T-cell (primary cell): ENCODE measurements around the gene LY6G5C. TPM values are rescaled to one million over a fixed set of nuclear protein-coding genes. Genes with fewer than 3 reads are reported as not detected.

Experiments used
- ATAC-seq, 4 experiments: fragments of 200-7000 bp in 3 of 4; fragments of 150-1000 bp in 1 of 4; cut with Tn5 transposase; replicated peaks in 1 of 4; 1 replicate in 3 of 4; 2 replicates in 1 of 4; pipeline ENCODE4 v1.10.0; 2021; ENCODE audit warnings: moderate library complexity in 3 of 4, mild to moderate bottlenecking in 2 of 4, moderate number of reproducible peaks in 1 of 4
- CTCF ChIA-PET, 2 donors: fragments of 300-600 bp; sonication (Branson Sonifier 250); formaldehyde crosslinking; loops; one replicate each; lab custom pipeline; 2022; ENCODE audit warnings: antibody characterized with exemption in 2 of 2; lab: Charles Lee
- POLR2A ChIA-PET, 2 donors: fragments of 300-600 bp; sonication (Branson Sonifier 250); formaldehyde crosslinking; loops; one replicate each; lab custom pipeline; 2022; ENCODE audit warnings: antibody characterized with exemption in 2 of 2; lab: Charles Lee
- DNase-seq, 35 experiments: peaks; one replicate each; pipeline versions ENCODE4 v3.0.0 to v3.0.0-alpha.2; 2013 to 2023
- H3K27ac ChIP-seq: one replicate; pipeline ENCODE4 v1.5.1; 2013; ENCODE audit warnings: low read length
- H3K27me3 ChIP-seq, 2 experiments: replicated peaks in 1 of 2; 1 replicate in 1 of 2; 2 replicates in 1 of 2; pipeline versions ENCODE4 v1.6.1 to v1.7.0; 2013; ENCODE audit warnings: low read length in 1 of 2, mixed read lengths in 1 of 2; ENCODE audit not compliant: control insufficient read depth in 2 of 2, insufficient read depth in 2 of 2; ENCODE audit errors: extremely low read depth in 1 of 2
- H3K36me3 ChIP-seq, 2 donors: 1 replicate in 1 of 2; 2 replicates in 1 of 2; pipeline versions ENCODE4 v1.6.1 to v1.7.0; 2013; ENCODE audit warnings: low read length in 1 of 2; ENCODE audit not compliant: control insufficient read depth in 2 of 2, insufficient read depth in 1 of 2; ENCODE audit errors: extremely low read depth in 1 of 2
- H3K4me1 ChIP-seq, 2 experiments: 1 replicate in 1 of 2; 2 replicates in 1 of 2; pipeline versions ENCODE4 v1.6.1 to v1.7.0; 2013; ENCODE audit warnings: low read length in 2 of 2, mixed read lengths in 1 of 2; ENCODE audit not compliant: insufficient read depth in 2 of 2, control insufficient read depth in 1 of 2; ENCODE audit errors: extremely low read depth in 1 of 2
- H3K4me3 ChIP-seq, 2 donors: 1 replicate in 1 of 2; 2 replicates in 1 of 2; pipeline versions ENCODE4 v1.5.1 to v1.7.0; 2013; ENCODE audit warnings: mild to moderate bottlenecking in 2 of 2, low read length in 1 of 2, moderate library complexity in 1 of 2; ENCODE audit not compliant: control insufficient read depth in 1 of 2; ENCODE audit errors: extremely low read depth in 1 of 2
- H3K9me3 ChIP-seq: 2 replicates; pipeline ENCODE4 v1.7.0; 2013
- H3K27ac Mint-ChIP-seq, 2 donors: one replicate each; pipeline ENCODE4 v1.8.0; 2020 to 2021; ENCODE audit warnings: mild to moderate bottlenecking in 2 of 2, mixed read lengths in 2 of 2
- H3K27me3 Mint-ChIP-seq, 2 donors: one replicate each; pipeline ENCODE4 v1.8.0; 2021 to 2022; ENCODE audit warnings: mixed read lengths in 2 of 2
- H3K36me3 Mint-ChIP-seq: one replicate; pipeline ENCODE4 v1.8.0; 2021; ENCODE audit warnings: mixed read lengths
- H3K4me1 Mint-ChIP-seq, 3 donors: one replicate each; pipeline ENCODE4 v1.8.0; 2020 to 2022; ENCODE audit warnings: mixed read lengths in 3 of 3, mild to moderate bottlenecking in 1 of 3
- H3K4me3 Mint-ChIP-seq, 3 donors: one replicate each; pipeline ENCODE4 v1.8.0; 2020 to 2022; ENCODE audit warnings: mild to moderate bottlenecking in 3 of 3, mixed read lengths in 3 of 3, moderate library complexity in 3 of 3
- H3K9me3 Mint-ChIP-seq, 3 donors: one replicate each; pipeline ENCODE4 v1.8.0; 2020 to 2022; ENCODE audit warnings: mixed read lengths in 3 of 3
- WGBS: methylation state at CpG from one replicate; pipeline ENCODE4 v1.1.5; 2013; ENCODE audit warnings: missing lambda C conversion rate; ENCODE audit not compliant: insufficient coverage; 5-methylcytosine and 5-hydroxymethylcytosine counted together
- total RNA-seq, 35 experiments: library from RNA in 6 of 35; stranded (reverse) in 6 of 35; fragments of 120-200 nt in 1 of 35; gene quantifications; one replicate each; pipeline versions ENCODE4 v1.2.1 to v1.2.4 and lab custom pipeline; 2013 to 2026

Gene LY6G5C
- total RNA-seq, 5 donors from 2014 or later (not counting 1 experiment from before 2014, with no cell fraction given), result 0.75 to 8.8 (median 5.8) TPM

- POLR2A ChIA-PET, result no interaction called here
- no peak overlapping the region for H3K4me3 ChIP-seq
- H3K36me3 Mint-ChIP-seq, result peaks cover 53% of the 10 kb centered on the region
- peak overlapping the region in 1 of 2 donors; percentile 48 for H3K27ac Mint-ChIP-seq
- no peaks in the 10 kb centered on the region for H3K27me3 ChIP-seq
- H3K4me3 Mint-ChIP-seq, result no peak overlapping the region
- WGBS, result no CpG with 5 or more reads among the region's 4 CpGs
- CTCF ChIA-PET, result no interaction called here
- H3K36me3 ChIP-seq, result peaks cover 38 to 95% of the 10 kb centered on the region in 2 donors
- ATAC-seq (no peak), DNase-seq (no peak)
- no peak overlapping the region for H3K27ac ChIP-seq
- no peaks in the 10 kb centered on the region for H3K27me3 Mint-ChIP-seq
- H3K4me1 Mint-ChIP-seq, result peaks cover 4 to 6% (median 5%) of the 10 kb centered on the region in 3 donors
- no peaks in the 10 kb centered on the region for H3K9me3 Mint-ChIP-seq
- peaks cover 0 to 2% of the 10 kb centered on the region in 2 experiments for H3K4me1 ChIP-seq
- no peaks in the 10 kb centered on the region for H3K9me3 ChIP-seq
Measured at GRCh38 chr6:31641370-31641769, 39.5 kb downstream of the LY6G5C start.

- Histone ChIP-seq H3K4me1 (peaks cover 0 to 2% of the 10 kb centered on the region in 2 experiments), H3K4me3 (no peak overlapping the region), H3K36me3 (peaks cover 43 to 96% of the 10 kb centered on the region in 2 donors), H3K27me3 (no peaks in the 10 kb centered on the region), H3K9me3 (no peaks in the 10 kb centered on the region), H3K27ac (no peak overlapping the region)
- WGBS, result 89% methylated on average over 3 of the region's 6 CpGs
- ChIA-PET CTCF (interaction anchor here in 1 of 2 donors (0.6 kb wide), 1 partner anchor 25 kb away, joined by 3 read pairs; no protein-coding TSS in a partner anchor), POLR2A (interaction anchor here in 1 of 2 donors (0.5 kb wide), 2 partner anchors 66 to 209 kb away, joined by 4 to 11 read pairs; partner anchors contain the start of gene LY6G6F)
- H3K9me3 Mint-ChIP-seq, result no peaks in the 10 kb centered on the region
- no peak overlapping the region for H3K4me3 Mint-ChIP-seq
- no peaks in the 10 kb centered on the region for H3K27me3 Mint-ChIP-seq
- peaks cover 57% of the 10 kb centered on the region for H3K36me3 Mint-ChIP-seq
- ATAC-seq (no peak), DNase-seq (no peak)
- H3K4me1 Mint-ChIP-seq, result peaks cover 4 to 5% (median 4%) of the 10 kb centered on the region in 3 donors
- peak overlapping the region in 1 of 2 donors; percentile 48 for H3K27ac Mint-ChIP-seq
Measured at GRCh38 chr6:31640612-31641011, 40.3 kb downstream of the LY6G5C start.

- CTCF ChIA-PET, result no interaction called here
- DNase-seq (no peak), ATAC-seq (no peak)
- POLR2A ChIA-PET, result interaction anchor here in 1 of 2 donors (0.6 kb wide), 1 partner anchor 104 kb away, joined by 5 read pairs; no protein-coding TSS in a partner anchor
- H3K4me3 Mint-ChIP-seq, result no peak overlapping the region
- H3K36me3 Mint-ChIP-seq, result peaks cover 51% of the 10 kb centered on the region
- no peaks in the 10 kb centered on the region for H3K4me1 ChIP-seq
- no peaks in the 10 kb centered on the region for H3K27me3 Mint-ChIP-seq
- H3K36me3 ChIP-seq, result peaks cover 44 to 96% of the 10 kb centered on the region in 2 donors
- H3K9me3 ChIP-seq, result no peaks in the 10 kb centered on the region
- H3K27ac Mint-ChIP-seq, result peak overlapping the region in 1 of 2 donors; percentile 46
- WGBS, result 67% methylated on average over 1 of the region's 10 CpGs
- H3K9me3 Mint-ChIP-seq, result no peaks in the 10 kb centered on the region
- H3K27ac ChIP-seq, result no peak overlapping the region
- no peak overlapping the region for H3K4me3 ChIP-seq
- peaks cover 0 to 2% (median 0%) of the 10 kb centered on the region in 3 donors for H3K4me1 Mint-ChIP-seq
- no peaks in the 10 kb centered on the region for H3K27me3 ChIP-seq
Measured at GRCh38 chr6:31639449-31639861, 41.4 kb downstream of the LY6G5C start.

- H3K9me3 ChIP-seq, result no peaks in the 10 kb centered on the region
- 94% methylated on average over 3 of the region's 9 CpGs for WGBS
- H3K27me3 Mint-ChIP-seq, result no peaks in the 10 kb centered on the region
- DNase-seq, result no peak
- H3K9me3 Mint-ChIP-seq, result no peaks in the 10 kb centered on the region
- no peak overlapping the region for H3K4me3 Mint-ChIP-seq
- CTCF ChIA-PET, result no interaction called here
- peaks cover 52% of the 10 kb centered on the region for H3K36me3 Mint-ChIP-seq
- H3K4me3 ChIP-seq, result no peak overlapping the region
- H3K4me1 ChIP-seq, result no peaks in the 10 kb centered on the region
- H3K36me3 ChIP-seq, result peaks cover 44 to 96% of the 10 kb centered on the region in 2 donors
- no peaks in the 10 kb centered on the region for H3K27me3 ChIP-seq
- no peak overlapping the region for H3K27ac Mint-ChIP-seq
- no peak for ATAC-seq
- H3K27ac ChIP-seq, result no peak overlapping the region
- POLR2A ChIA-PET, result interaction anchor here in 1 of 2 donors (0.6 kb wide), 1 partner anchor 103 kb away, joined by 5 read pairs; no protein-coding TSS in a partner anchor
- peaks cover 0 to 2% (median 0%) of the 10 kb centered on the region in 3 donors for H3K4me1 Mint-ChIP-seq
Measured at GRCh38 chr6:31639043-31639442, 41.8 kb downstream of the LY6G5C start.

- Mint-ChIP-seq H3K27me3 (no peaks in the 10 kb centered on the region), H3K36me3 (peaks cover 54% of the 10 kb centered on the region), H3K9me3 (no peaks in the 10 kb centered on the region), H3K4me3 (no peak overlapping the region), H3K27ac (no peak overlapping the region), H3K4me1 (peaks cover 0 to 2% (median 0%) of the 10 kb centered on the region in 3 donors)
- H3K36me3 ChIP-seq, result peaks cover 40 to 98% of the 10 kb centered on the region in 2 donors
- 94% methylated on average over 6 of the region's 27 CpGs for WGBS
- H3K27me3 ChIP-seq, result no peaks in the 10 kb centered on the region
- H3K27ac ChIP-seq, result no peak overlapping the region
- ChIA-PET CTCF (no interaction called here), POLR2A (interaction anchor here in 1 of 2 donors (1.1 kb wide), 1 partner anchor 9 kb away, joined by 3 read pairs; no protein-coding TSS in a partner anchor)
- H3K4me1 ChIP-seq, result no peaks in the 10 kb centered on the region
- H3K9me3 ChIP-seq, result no peaks in the 10 kb centered on the region
- no peak overlapping the region for H3K4me3 ChIP-seq
- ATAC-seq, result no peak
- DNase-seq, result no peak
Measured at GRCh38 chr6:31636698-31637596, 43.9 kb downstream of the LY6G5C start.

- no peaks in the 10 kb centered on the region for H3K9me3 Mint-ChIP-seq
- Histone ChIP-seq H3K4me3 (no peak overlapping the region), H3K4me1 (no peaks in the 10 kb centered on the region), H3K27me3 (no peaks in the 10 kb centered on the region), H3K9me3 (no peaks in the 10 kb centered on the region), H3K27ac (no peak overlapping the region), H3K36me3 (peaks cover 36 to 98% of the 10 kb centered on the region in 2 donors)
- peaks cover 51% of the 10 kb centered on the region for H3K36me3 Mint-ChIP-seq
- POLR2A ChIA-PET, result no interaction called here
- H3K4me3 Mint-ChIP-seq, result no peak overlapping the region
- peaks cover 0 to 6% (median 2%) of the 10 kb centered on the region in 3 donors for H3K4me1 Mint-ChIP-seq
- ATAC-seq (peak in 1 of 4 experiments; percentile 21), DNase-seq (no peak)
- no peak overlapping the region for H3K27ac Mint-ChIP-seq
- CTCF ChIA-PET, result no interaction called here
- WGBS, result 86% methylated on average over 8 of the region's 11 CpGs
- H3K27me3 Mint-ChIP-seq, result no peaks in the 10 kb centered on the region
Measured at GRCh38 chr6:31634969-31635575, 45.8 kb downstream of the LY6G5C start.
